GM18951 (cell line): ENCODE measurements around the gene C6orf47.

ENCODE experiments used
- POLR2A ChIP-seq: IDR thresholded peaks from 4 replicates; pipeline ENCODE4 v1.6.1; 2011; ENCODE audit warnings: mild to moderate bottlenecking; ENCODE audit not compliant: insufficient read length, insufficient read depth; ENCODE audit errors: extremely low read depth
- in situ Hi-C: fragments of 300-500 bp; cut with MboI; formaldehyde crosslinking; loops from one replicate; pipeline ENCODE4 v1.12.0; 2022; ENCODE audit warnings: low sequenced_read_pairs, mixed read lengths, inconsistent platforms; ENCODE audit not compliant: unreplicated experiment

Gene C6orf47

GRCh38 chr6:31630177-31630934 lies 30.2 kb downstream of the C6orf47 start:
- in situ Hi-C loops, result no loop called here
- peak; percentile 21 for TF ChIP-seq POLR2A

DNA sequence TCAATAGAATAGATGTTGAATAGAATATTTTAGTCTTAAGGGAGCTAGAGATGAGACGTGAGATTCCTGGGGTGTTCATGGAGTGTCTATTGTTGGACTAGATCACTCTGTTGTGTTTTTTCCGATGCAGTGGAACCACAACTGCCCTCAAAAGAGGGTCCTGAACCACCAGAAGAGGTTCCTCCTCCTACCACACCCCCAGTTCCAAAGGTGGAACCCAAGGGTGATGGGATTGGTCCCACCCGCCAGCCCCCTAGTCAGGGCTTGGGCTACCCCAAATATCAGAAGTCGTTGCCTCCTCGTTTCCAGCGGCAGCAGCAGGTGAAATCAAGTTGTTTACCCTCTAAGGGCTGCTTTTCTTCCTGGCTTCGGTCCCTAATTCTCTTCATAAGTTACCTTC lies 31.6 kb downstream of the C6orf47 start:
- TF ChIP-seq POLR2A, result no peak
- in situ Hi-C loops, result no loop called here

DNA sequence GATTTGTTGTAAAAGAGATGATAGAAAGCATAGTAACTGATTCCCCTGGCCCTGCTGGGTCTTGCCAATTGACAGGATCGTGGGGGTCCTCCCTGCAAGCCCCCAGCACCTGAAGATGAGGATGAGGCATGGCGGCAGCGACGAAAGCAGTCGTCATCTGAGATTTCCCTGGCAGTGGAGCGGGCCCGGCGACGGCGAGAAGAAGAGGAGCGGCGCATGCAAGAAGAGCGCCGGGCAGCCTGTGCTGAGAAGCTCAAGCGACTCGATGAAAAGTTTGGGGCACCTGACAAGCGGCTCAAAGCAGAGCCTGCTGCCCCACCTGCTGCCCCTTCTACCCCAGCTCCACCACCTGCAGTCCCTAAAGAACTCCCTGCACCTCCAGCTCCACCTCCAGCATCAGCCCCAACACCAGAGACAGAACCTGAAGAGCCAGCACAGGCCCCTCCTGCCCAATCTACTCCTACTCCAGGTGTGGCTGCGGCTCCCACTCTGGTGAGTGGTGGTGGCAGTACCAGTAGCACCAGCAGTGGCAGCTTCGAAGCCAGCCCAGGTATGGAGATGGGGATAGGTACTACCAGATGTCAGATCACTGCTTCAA lies 32.8 kb downstream of the C6orf47 start:
- no peak for TF ChIP-seq POLR2A
- in situ Hi-C loops, result no loop called here

DNA sequence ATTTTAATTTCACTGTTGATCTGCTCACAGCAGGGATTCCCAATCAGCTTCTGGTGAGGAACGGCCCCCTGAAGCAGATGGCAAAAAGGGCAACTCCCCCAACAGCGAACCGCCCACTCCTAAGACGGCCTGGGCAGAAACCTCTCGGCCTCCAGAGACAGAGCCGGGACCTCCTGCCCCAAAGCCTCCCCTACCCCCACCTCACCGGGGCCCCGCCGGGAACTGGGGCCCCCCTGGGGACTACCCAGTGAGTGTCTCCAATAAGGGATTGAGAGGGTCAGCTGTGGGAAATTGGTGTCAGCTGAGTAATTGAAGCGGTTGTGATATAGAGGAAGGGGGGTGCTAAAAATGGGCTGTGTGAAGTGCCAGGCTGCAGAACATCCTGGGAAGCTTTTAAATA lies 33.6 kb downstream of the C6orf47 start:
- TF ChIP-seq POLR2A, result no peak
- in situ Hi-C loops, result no loop called here

GRCh38 chr6:31624070-31624469 lies 36.5 kb downstream of the C6orf47 start:
- in situ Hi-C loops, result no loop called here
- no peak for TF ChIP-seq POLR2A

- no peak for TF ChIP-seq POLR2A
- in situ Hi-C loops, result no loop called here
Observed at GRCh38 chr6:31622684-31623091, 37.9 kb downstream of the C6orf47 start.

DNA sequence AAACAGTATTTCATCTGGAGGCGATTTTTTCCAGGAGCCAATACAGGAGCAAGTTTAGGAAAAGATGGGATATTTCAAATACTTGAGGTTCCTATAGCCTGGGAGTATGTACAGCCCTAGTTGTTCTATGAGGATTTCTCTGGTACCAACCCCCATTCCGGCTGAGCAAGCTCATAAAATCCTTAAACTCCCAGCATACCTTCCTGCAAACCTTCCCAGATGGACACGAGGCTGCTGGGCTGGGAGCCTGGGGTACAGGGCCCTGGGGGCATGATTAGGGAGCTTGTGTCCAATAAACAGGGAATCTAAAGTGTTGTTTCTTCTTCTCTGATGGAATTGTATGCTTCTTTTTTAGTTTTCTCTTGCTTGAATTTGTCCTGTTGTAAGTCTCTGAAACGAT lies 38.6 kb downstream of the C6orf47 start:
- in situ Hi-C loops, result no loop called here

DNA sequence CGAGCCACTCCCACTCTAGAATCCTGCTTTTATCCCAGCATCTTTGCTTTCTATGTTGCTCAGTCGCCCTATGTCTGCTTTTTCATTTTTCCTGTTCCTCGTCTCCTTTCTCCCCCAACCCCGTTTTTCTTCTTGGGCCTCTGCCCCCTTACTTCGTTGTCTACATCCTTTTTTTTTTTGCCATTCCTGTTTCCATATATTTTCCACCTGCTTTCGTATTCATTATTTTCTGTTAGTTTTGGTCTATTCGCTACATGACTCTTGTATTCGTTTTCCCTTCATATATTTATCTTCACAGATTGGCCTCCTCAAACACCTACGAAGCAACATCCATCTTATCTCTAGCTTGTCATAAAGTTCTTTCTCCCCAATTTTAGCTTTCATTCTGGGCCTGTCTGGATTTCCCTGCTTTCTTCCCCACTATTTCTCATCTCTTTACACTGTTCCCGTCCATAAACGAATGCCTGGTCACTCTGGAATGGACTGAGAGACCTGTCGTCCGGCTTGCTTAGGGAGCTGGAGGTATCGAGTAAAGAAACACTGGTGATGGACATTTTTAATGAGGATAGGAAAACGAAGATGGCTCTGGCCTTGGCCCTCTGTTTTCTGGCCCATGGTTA lies 39.1 kb downstream of the C6orf47 start:
- TF ChIP-seq POLR2A, result no peak
- in situ Hi-C loops, result no loop called here

More for the DNA sequence above, 38.6 kb downstream of the C6orf47 start:
- no peak for TF ChIP-seq POLR2A

DNA sequence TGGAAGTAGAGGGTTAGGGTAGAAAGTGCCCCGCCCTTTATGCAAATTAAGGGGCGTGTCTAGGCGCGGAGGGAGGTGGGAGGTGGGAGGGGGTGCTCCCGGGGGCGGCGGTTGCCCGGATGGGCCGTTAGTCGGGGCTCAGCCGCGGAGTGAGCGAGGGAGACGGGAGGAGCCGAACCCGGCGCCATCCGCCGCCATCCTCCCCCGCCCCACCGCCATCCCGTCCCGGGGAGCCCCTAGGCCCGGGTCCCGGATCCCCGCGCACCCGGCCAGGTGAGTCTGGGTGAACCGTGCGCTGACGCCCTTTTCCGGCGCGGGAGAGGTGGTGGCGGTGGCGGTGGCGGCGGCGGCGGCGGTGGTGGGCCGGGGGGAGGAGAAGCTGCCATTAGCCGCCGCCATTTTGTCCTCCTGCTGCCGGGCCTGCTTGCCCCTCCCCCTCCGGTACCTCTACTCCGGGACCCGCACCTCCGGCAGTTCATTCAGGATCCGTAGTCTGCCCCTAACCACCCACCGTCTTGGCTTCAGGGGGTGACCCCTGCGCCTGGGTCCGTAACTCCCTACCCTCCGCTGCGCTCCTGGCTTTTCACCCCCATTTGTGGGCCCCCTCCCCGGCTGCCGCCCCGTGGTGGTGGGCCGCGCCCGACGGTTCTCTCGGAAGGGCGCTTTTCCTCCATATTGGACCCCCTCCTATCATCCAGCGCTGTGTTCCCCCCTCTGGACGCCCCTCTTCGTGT lies 39.8 kb downstream of the C6orf47 start, which contains the start of gene PRRC2A:
Gene PRRC2A, plus strand, starts transcription at position 130 of the 734 bp plus-strand sequence. CDS start 2,075 bp downstream, outside the sequence.
- in situ Hi-C loops, result no loop called here
- TF ChIP-seq POLR2A, result peak; percentile 48

GRCh38 chr6:31619805-31620585 lies 40.6 kb downstream of the C6orf47 start:
- in situ Hi-C loops, result no loop called here
- peak; percentile 83 for TF ChIP-seq POLR2A

GRCh38 chr6:31617010-31617409 lies 43.6 kb downstream of the C6orf47 start:
- no peak for TF ChIP-seq POLR2A
- in situ Hi-C loops, result no loop called here

DNA sequence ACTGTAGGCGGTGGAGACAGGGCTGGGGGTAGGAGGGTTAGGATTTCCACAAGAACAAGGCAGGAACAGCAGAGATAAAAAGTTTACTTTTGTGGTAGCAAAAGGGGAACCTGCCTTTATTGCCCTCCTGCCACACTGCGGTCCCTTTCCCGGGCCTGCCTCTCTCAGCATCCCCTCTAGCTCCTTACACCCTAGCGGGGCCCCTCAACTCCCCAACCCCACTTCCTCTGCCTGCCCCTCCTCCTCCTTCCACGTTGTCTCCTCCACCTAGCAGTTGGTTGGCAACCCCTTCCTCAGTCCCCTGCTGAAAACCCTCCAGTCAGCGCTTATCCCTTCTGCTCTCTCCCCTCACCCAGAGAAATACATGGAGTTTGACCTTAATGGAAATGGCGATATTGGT lies 44.8 kb downstream of the C6orf47 start:
- TF ChIP-seq POLR2A, result peak; percentile 18
- in situ Hi-C loops, result no loop called here
